Smooth muscle cell of the coronary artery (primary cell): ENCODE results near the gene CAMK2D. TPM values are rescaled to one million over a fixed set of nuclear protein-coding genes. Genes with fewer than 3 reads are reported as not detected.

Experiments used
- total RNA-seq: library from RNA; depleted of rRNA; stranded (reverse); fragments of >200 nt; gene quantifications from 2 replicates; pipeline ENCODE4 v1.2.3, GENCODE V29; 2014; ENCODE audit warnings: low replicate concordance

Gene CAMK2D
- total RNA-seq, result 63.4 and 212 TPM in 2 replicates

DNA sequence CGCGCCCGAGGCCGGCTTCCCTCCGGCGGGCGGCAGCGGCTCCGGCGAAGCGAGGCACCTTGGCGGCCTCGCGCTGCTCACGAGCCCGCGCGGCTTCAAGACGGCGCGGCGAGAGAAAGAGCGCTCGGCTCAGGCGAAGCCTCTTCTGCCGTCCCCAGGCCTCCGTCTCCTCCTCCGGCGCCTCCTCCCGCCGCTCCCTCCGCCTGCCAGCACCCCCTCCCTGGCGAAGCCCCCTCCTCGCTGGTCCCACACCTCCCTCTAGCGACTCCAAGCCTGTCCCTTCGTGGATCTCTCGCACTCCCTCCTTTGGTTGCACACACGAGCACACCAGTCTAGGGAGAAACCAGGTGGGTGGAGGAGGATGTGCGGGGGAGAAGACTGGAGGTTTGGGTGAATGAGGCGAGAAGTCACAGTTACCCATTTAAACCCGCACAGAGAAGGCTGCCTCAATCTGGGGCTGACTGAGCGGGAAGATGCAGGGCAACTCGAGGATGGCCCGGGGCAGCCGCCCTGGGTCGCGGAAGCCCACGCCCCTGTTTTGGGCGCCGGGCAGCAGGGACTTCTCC, at the start of gene CAMK2D:
Gene CAMK2D (minus strand): TSS at position 119 of the 566 bp plus-strand sequence. CDS start 670 bp downstream, outside the sequence.

Other genes starting within 250 kb of the CAMK2D start
- 12.3 and 22.5 TPM in 2 replicates for gene ARSJ, start 217.9 kb upstream of the CAMK2D start, total RNA-seq